Liver (tissue), 9 donors: Measurements from ENCODE around the gene AMN1. TPM values are rescaled to one million over a fixed set of nuclear protein-coding genes. Genes with fewer than 3 reads are reported as not detected.

ENCODE experiments used
- DNase-seq: peaks from one replicate; pipeline ENCODE4 v3.0.0-alpha.2; 2017; ENCODE audit warnings: low spot score
- H3K27ac ChIP-seq, 2 donors: one replicate each; pipeline ENCODE4 v1.7.0; 2013; ENCODE audit warnings: inconsistent platforms in 2 of 2, low read length in 2 of 2, control low read depth in 1 of 2, low read depth in 1 of 2, mild to moderate bottlenecking in 1 of 2
- H3K27me3 ChIP-seq, 4 donors: one replicate each; pipeline versions ENCODE4 v1.6.1 to v1.7.0; 2013; ENCODE audit warnings: low read length in 3 of 4, inconsistent platforms in 1 of 4, mild to moderate bottlenecking in 1 of 4, moderate library complexity in 1 of 4; ENCODE audit not compliant: control insufficient read depth in 4 of 4, insufficient read depth in 4 of 4
- H3K36me3 ChIP-seq, 4 donors: one replicate each; pipeline versions ENCODE4 v1.6.1 to v1.7.0; 2013; ENCODE audit warnings: low read length in 3 of 4, mild to moderate bottlenecking in 3 of 4, low read depth in 1 of 4, moderate library complexity in 1 of 4; ENCODE audit not compliant: control insufficient read depth in 4 of 4, insufficient read depth in 3 of 4
- H3K4me1 ChIP-seq, 4 donors: one replicate each; pipeline versions ENCODE4 v1.6.1 to v1.7.0; 2013; ENCODE audit warnings: low read length in 3 of 4, mild to moderate bottlenecking in 3 of 4, moderate library complexity in 1 of 4; ENCODE audit not compliant: control insufficient read depth in 4 of 4, insufficient read depth in 4 of 4
- H3K4me3 ChIP-seq, 3 donors: one replicate each; pipeline versions ENCODE4 v1.6.1 to v1.7.0; 2013; ENCODE audit warnings: low read length in 3 of 3, control low read depth in 1 of 3, low read depth in 1 of 3, mild to moderate bottlenecking in 1 of 3
- H3K9ac ChIP-seq, 2 donors: one replicate each; pipeline ENCODE4 v1.7.0; 2013; ENCODE audit warnings: low read length in 2 of 2, mild to moderate bottlenecking in 2 of 2, moderate library complexity in 2 of 2, control low read depth in 1 of 2, low read depth in 1 of 2
- H3K9me3 ChIP-seq, 4 donors: one replicate each; pipeline versions ENCODE4 v1.6.1 to v1.7.0; 2013; ENCODE audit warnings: low read length in 3 of 4; ENCODE audit not compliant: control insufficient read depth in 4 of 4
- EGR1 ChIP-seq, 2 donors: IDR thresholded peaks; 2 replicates each; pipeline ENCODE4 v1.6.1; 2016 to 2018; ENCODE audit warnings: antibody characterized with exemption in 2 of 2, low read depth in 2 of 2
- FOXA1 ChIP-seq: IDR thresholded peaks from 2 replicates; pipeline ENCODE4 v1.6.1; 2016; ENCODE audit warnings: antibody characterized with exemption
- FOXA2 ChIP-seq: IDR thresholded peaks from 2 replicates; pipeline ENCODE4 v1.6.1; 2016; ENCODE audit warnings: antibody characterized with exemption
- GABPA ChIP-seq, 2 donors: IDR thresholded peaks in 1 of 2; conservative IDR thresholded peaks in 1 of 2; 2 replicates each; pipeline ENCODE4 v1.6.1; 2016; ENCODE audit warnings: antibody characterized with exemption in 2 of 2, mild to moderate bottlenecking in 1 of 2, moderate library complexity in 1 of 2
- HNF4A ChIP-seq, 2 donors: conservative IDR thresholded peaks; 2 replicates each; pipeline ENCODE4 v1.6.1; 2016; ENCODE audit warnings: antibody characterized with exemption in 2 of 2, mild to moderate bottlenecking in 2 of 2
- HNF4G ChIP-seq: IDR thresholded peaks from 2 replicates; pipeline ENCODE4 v1.6.1; 2016; ENCODE audit warnings: antibody characterized with exemption
- JUND ChIP-seq, 2 donors: IDR thresholded peaks; 2 replicates each; pipeline ENCODE4 v1.6.1; 2016; ENCODE audit warnings: antibody characterized with exemption in 2 of 2
- NR2F2 ChIP-seq: IDR thresholded peaks from 2 replicates; pipeline ENCODE4 v1.6.1; 2016; ENCODE audit warnings: antibody characterized with exemption
- RAD21 ChIP-seq, 2 donors: IDR thresholded peaks; 2 replicates each; pipeline ENCODE4 v1.6.1; 2016; ENCODE audit warnings: antibody characterized with exemption in 2 of 2, mild to moderate bottlenecking in 2 of 2
- RXRA ChIP-seq, 2 donors: IDR thresholded peaks; 2 replicates each; pipeline ENCODE4 v1.6.1; 2017 to 2018; ENCODE audit warnings: antibody characterized with exemption in 2 of 2, mild to moderate bottlenecking in 1 of 2
- SP1 ChIP-seq: IDR thresholded peaks from 2 replicates; pipeline ENCODE4 v1.6.1; 2018; ENCODE audit warnings: antibody characterized with exemption, mild to moderate bottlenecking
- TAF1 ChIP-seq: conservative IDR thresholded peaks from 2 replicates; pipeline ENCODE4 v1.6.1; 2016; ENCODE audit warnings: antibody characterized with exemption, mild to moderate bottlenecking
- YY1 ChIP-seq: IDR thresholded peaks from 2 replicates; pipeline ENCODE4 v1.6.1; 2016; ENCODE audit warnings: antibody characterized with exemption, mild to moderate bottlenecking
- WGBS: extraction: QIAGEN DNeasy Blood & Tissue Kit; methylation state at CpG from one replicate; pipeline ENCODE4 v1.1.7; 2013; 5-methylcytosine and 5-hydroxymethylcytosine counted together
- polyA plus RNA-seq, 2 donors: library from polyadenylated mRNA; stranded (reverse) in 1 of 2; unstranded in 1 of 2; fragments of 200-250 nt in 1 of 2; fragments of >200 nt in 1 of 2; fragmentation: Nextera tagmentation in 1 of 2; extraction: Ambion mirVana in 1 of 2; gene quantifications; one replicate each; pipeline versions ENCODE4 v1.2.1 to v1.2.3, GENCODE V29; 2013 to 2015
- total RNA-seq, 2 donors: library from RNA; depleted of rRNA; stranded (reverse); fragments of >200 nt; gene quantifications; one replicate each; pipeline ENCODE4 v1.2.3, GENCODE V29; 2014
- TF ChIP-seq, protein P1 (sequence below): fragments of 150-350 bp; IDR thresholded peaks from 2 replicates; pipeline ENCODE4 v1.5.1; 2017; ENCODE audit warnings: improper control_type of control experiment, low read depth, low read length; ENCODE audit not compliant: missing input control
- TF ChIP-seq, protein P2 (sequence below): IDR thresholded peaks from 2 replicates; pipeline ENCODE4 v1.6.1; 2016; ENCODE audit warnings: antibody characterized with exemption
- TF ChIP-seq, protein P3 (sequence below): IDR thresholded peaks from 2 replicates; pipeline ENCODE4 v1.6.1; 2016; ENCODE audit warnings: antibody characterized with exemption
- TF ChIP-seq, protein P4 (sequence below): IDR thresholded peaks from 2 replicates; pipeline ENCODE4 v1.6.1; 2016; ENCODE audit warnings: antibody characterized with exemption, mild to moderate bottlenecking
- TF ChIP-seq, protein P5 (sequence below): IDR thresholded peaks from 2 replicates; pipeline ENCODE4 v1.6.1; 2016; ENCODE audit warnings: antibody characterized with exemption
- donor health status: healthy.
- donor health status: healthy.
- donor health status: healthy.
- donor health status: healthy.
- donor health status: healthy.

The AMN1 gene
- total and polyA plus RNA-seq, 4 donors, result 1.9 to 5.2 (median 3.7) TPM

DNA sequence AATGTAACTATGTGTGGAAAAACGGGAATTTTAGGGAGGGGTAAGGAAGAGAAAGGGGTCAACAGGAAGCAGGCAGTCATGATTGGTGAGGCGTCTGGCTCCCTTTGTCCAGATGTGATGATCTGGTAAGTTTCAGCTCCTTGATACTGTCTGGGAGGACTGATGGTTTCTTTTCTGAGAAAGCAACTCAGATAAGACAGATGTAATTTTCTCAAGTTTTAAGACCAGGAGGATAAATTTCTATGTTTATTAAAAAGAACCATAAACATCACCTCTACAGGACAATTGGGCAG lies 21.9 kb upstream of the AMN1 start:
- Histone ChIP-seq H3K9me3 (peaks cover 0 to 3% (median 0%) of the 10 kb centered on the region in 4 donors), H3K36me3 (no peaks in the 10 kb centered on the region), H3K27me3 (no peaks in the 10 kb centered on the region), H3K9ac (no peak overlapping the region), H3K4me1 (peaks cover 0 to 3% (median 1%) of the 10 kb centered on the region in 4 donors), H3K4me3 (no peak overlapping the region), H3K27ac (no peak overlapping the region)
- DNase-seq, result no peak
- no peak for TF ChIP-seq YY1
- TF ChIP-seq, protein P1, sequence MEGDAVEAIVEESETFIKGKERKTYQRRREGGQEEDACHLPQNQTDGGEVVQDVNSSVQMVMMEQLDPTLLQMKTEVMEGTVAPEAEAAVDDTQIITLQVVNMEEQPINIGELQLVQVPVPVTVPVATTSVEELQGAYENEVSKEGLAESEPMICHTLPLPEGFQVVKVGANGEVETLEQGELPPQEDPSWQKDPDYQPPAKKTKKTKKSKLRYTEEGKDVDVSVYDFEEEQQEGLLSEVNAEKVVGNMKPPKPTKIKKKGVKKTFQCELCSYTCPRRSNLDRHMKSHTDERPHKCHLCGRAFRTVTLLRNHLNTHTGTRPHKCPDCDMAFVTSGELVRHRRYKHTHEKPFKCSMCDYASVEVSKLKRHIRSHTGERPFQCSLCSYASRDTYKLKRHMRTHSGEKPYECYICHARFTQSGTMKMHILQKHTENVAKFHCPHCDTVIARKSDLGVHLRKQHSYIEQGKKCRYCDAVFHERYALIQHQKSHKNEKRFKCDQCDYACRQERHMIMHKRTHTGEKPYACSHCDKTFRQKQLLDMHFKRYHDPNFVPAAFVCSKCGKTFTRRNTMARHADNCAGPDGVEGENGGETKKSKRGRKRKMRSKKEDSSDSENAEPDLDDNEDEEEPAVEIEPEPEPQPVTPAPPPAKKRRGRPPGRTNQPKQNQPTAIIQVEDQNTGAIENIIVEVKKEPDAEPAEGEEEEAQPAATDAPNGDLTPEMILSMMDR, result no peak
- no peak for TF ChIP-seq RAD21 (IDR thresholded peaks at IDR 0.05)
- TF ChIP-seq, protein P2, sequence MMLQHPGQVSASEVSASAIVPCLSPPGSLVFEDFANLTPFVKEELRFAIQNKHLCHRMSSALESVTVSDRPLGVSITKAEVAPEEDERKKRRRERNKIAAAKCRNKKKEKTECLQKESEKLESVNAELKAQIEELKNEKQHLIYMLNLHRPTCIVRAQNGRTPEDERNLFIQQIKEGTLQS, result no peak
- TF ChIP-seq TAF1, result no peak
- TF ChIP-seq FOXA2, result no peak
- no peak for TF ChIP-seq GABPA (IDR thresholded peaks at IDR 0.05 in 1 of 2, conservative IDR thresholded peaks at IDR 0.05 in 1 of 2)
- 64% methylated on average over 2 of the region's 2 CpGs for WGBS

DNA sequence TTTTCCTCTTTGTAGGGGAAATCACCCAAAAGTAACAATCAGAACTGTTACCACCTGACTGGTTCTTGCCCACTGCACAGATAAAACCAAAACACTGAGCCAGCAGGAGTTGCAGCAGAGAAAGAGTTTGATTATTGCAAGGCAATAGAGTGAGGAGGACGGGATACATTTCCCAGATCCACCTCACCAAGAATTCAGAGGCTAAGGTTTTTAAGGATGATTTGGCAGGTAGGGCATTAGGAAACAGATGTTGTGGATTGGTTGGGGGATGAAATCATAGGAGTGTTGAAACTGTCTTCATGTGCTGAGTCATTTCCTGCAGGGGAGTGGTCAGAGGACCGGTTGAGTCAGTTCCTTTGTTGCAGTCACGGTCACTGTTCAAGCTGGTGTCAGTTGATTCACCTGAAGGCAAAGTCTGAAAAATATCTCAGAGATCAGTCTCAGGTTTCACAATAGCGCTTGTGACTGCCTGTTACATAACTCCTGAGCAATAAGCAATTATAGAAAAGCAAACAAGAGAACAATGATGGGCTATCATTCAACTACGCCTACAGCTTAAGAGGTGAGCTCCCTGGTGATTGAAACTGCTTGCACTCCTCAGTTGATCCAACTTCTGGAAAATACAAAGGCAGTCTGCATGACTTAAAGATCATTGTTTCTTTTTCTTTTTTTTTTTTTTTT lies 20.3 kb upstream of the AMN1 start:
- WGBS, result 23% methylated on average over 5 of the region's 5 CpGs
- no peaks in the 10 kb centered on the region for H3K27me3 ChIP-seq
- no peak for DNase-seq
- TF ChIP-seq SP1, result peak; percentile 93
- peak; percentile 61 to 80 for TF ChIP-seq GABPA (IDR thresholded peaks at IDR 0.05 in 1 of 2, conservative IDR thresholded peaks at IDR 0.05 in 1 of 2)
- peak; percentile 98 to 99 for TF ChIP-seq JUND (IDR thresholded peaks at IDR 0.05)
- TF ChIP-seq, protein P1, result no peak
- TF ChIP-seq EGR1 (IDR thresholded peaks at IDR 0.05; ENCODE audit: low read depth in 2 of 2), result peak in 1 of 2 donors; percentile 69
- TF ChIP-seq, protein P3, sequence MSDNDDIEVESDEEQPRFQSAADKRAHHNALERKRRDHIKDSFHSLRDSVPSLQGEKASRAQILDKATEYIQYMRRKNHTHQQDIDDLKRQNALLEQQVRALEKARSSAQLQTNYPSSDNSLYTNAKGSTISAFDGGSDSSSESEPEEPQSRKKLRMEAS, result peak; percentile 91
- TF ChIP-seq, protein P4, sequence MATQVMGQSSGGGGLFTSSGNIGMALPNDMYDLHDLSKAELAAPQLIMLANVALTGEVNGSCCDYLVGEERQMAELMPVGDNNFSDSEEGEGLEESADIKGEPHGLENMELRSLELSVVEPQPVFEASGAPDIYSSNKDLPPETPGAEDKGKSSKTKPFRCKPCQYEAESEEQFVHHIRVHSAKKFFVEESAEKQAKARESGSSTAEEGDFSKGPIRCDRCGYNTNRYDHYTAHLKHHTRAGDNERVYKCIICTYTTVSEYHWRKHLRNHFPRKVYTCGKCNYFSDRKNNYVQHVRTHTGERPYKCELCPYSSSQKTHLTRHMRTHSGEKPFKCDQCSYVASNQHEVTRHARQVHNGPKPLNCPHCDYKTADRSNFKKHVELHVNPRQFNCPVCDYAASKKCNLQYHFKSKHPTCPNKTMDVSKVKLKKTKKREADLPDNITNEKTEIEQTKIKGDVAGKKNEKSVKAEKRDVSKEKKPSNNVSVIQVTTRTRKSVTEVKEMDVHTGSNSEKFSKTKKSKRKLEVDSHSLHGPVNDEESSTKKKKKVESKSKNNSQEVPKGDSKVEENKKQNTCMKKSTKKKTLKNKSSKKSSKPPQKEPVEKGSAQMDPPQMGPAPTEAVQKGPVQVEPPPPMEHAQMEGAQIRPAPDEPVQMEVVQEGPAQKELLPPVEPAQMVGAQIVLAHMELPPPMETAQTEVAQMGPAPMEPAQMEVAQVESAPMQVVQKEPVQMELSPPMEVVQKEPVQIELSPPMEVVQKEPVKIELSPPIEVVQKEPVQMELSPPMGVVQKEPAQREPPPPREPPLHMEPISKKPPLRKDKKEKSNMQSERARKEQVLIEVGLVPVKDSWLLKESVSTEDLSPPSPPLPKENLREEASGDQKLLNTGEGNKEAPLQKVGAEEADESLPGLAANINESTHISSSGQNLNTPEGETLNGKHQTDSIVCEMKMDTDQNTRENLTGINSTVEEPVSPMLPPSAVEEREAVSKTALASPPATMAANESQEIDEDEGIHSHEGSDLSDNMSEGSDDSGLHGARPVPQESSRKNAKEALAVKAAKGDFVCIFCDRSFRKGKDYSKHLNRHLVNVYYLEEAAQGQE, result peak; percentile 66
- TF ChIP-seq, protein P5, sequence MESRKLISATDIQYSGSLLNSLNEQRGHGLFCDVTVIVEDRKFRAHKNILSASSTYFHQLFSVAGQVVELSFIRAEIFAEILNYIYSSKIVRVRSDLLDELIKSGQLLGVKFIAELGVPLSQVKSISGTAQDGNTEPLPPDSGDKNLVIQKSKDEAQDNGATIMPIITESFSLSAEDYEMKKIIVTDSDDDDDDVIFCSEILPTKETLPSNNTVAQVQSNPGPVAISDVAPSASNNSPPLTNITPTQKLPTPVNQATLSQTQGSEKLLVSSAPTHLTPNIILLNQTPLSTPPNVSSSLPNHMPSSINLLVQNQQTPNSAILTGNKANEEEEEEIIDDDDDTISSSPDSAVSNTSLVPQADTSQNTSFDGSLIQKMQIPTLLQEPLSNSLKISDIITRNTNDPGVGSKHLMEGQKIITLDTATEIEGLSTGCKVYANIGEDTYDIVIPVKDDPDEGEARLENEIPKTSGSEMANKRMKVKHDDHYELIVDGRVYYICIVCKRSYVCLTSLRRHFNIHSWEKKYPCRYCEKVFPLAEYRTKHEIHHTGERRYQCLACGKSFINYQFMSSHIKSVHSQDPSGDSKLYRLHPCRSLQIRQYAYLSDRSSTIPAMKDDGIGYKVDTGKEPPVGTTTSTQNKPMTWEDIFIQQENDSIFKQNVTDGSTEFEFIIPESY, result peak; percentile 88
- TF ChIP-seq TAF1, result no peak
- peak; percentile 32 for TF ChIP-seq NR2F2
- peak; percentile 83 for TF ChIP-seq FOXA1
- TF ChIP-seq HNF4G, result peak; percentile 93
- peak; percentile 60 for TF ChIP-seq YY1
- peak; percentile 64 to 66 for TF ChIP-seq RAD21 (IDR thresholded peaks at IDR 0.05)
- peak; percentile 80 to 96 for TF ChIP-seq RXRA (IDR thresholded peaks at IDR 0.05)
- TF ChIP-seq HNF4A (conservative IDR thresholded peaks at IDR 0.05), result peak; percentile 97 to 98
- peak; percentile 86 for TF ChIP-seq FOXA2
- TF ChIP-seq, protein P2, result peak; percentile 94
- no peak overlapping the region for H3K4me3 ChIP-seq
- peaks cover 0 to 3% (median 0%) of the 10 kb centered on the region in 4 donors for H3K9me3 ChIP-seq
- H3K36me3 ChIP-seq, result no peaks in the 10 kb centered on the region
- peaks cover 0 to 3% (median 1%) of the 10 kb centered on the region in 4 donors for H3K4me1 ChIP-seq
- peak overlapping the region; percentile 75 to 81 for H3K27ac ChIP-seq
- no peak overlapping the region for H3K9ac ChIP-seq
